Liver (tissue), 3 donors: ENCODE measurements around the gene CCL22.

Source experiments
- ATF3 ChIP-seq: IDR thresholded peaks from 2 replicates; pipeline ENCODE4 v1.6.1; 2016; ENCODE audit warnings: antibody characterized with exemption
- CTCF ChIP-seq: fragments of 150-350 bp; IDR thresholded peaks from 2 replicates; pipeline ENCODE4 v1.5.1; 2017; ENCODE audit warnings: improper control_type of control experiment, low read depth, low read length; ENCODE audit not compliant: missing input control
- HNF4G ChIP-seq: IDR thresholded peaks from 2 replicates; pipeline ENCODE4 v1.6.1; 2016; ENCODE audit warnings: antibody characterized with exemption
- JUND ChIP-seq, 2 donors: IDR thresholded peaks; 2 replicates each; pipeline ENCODE4 v1.6.1; 2016; ENCODE audit warnings: antibody characterized with exemption in 2 of 2
- MAX ChIP-seq: IDR thresholded peaks from 2 replicates; pipeline ENCODE4 v1.6.1; 2016; ENCODE audit warnings: antibody characterized with exemption
- NR2F2 ChIP-seq: IDR thresholded peaks from 2 replicates; pipeline ENCODE4 v1.6.1; 2016; ENCODE audit warnings: antibody characterized with exemption
- RAD21 ChIP-seq, 2 donors: IDR thresholded peaks; 2 replicates each; pipeline ENCODE4 v1.6.1; 2016; ENCODE audit warnings: antibody characterized with exemption in 2 of 2, mild to moderate bottlenecking in 2 of 2
- REST ChIP-seq: IDR thresholded peaks from 2 replicates; pipeline ENCODE4 v1.6.1; 2016; ENCODE audit warnings: antibody characterized with exemption, mild to moderate bottlenecking
- RXRA ChIP-seq, 2 donors: IDR thresholded peaks; 2 replicates each; pipeline ENCODE4 v1.6.1; 2017 to 2018; ENCODE audit warnings: antibody characterized with exemption in 2 of 2, mild to moderate bottlenecking in 1 of 2
- SP1 ChIP-seq: IDR thresholded peaks from 2 replicates; pipeline ENCODE4 v1.6.1; 2018; ENCODE audit warnings: antibody characterized with exemption, mild to moderate bottlenecking
- TAF1 ChIP-seq: conservative IDR thresholded peaks from 2 replicates; pipeline ENCODE4 v1.6.1; 2016; ENCODE audit warnings: antibody characterized with exemption, mild to moderate bottlenecking
- YY1 ChIP-seq: IDR thresholded peaks from 2 replicates; pipeline ENCODE4 v1.6.1; 2016; ENCODE audit warnings: antibody characterized with exemption, mild to moderate bottlenecking
- ZBTB33 ChIP-seq: IDR thresholded peaks from 2 replicates; pipeline ENCODE4 v1.6.1; 2016; ENCODE audit warnings: antibody characterized with exemption
- donor health status: healthy.
- donor health status: healthy.

- TF ChIP-seq CTCF (no peak), RAD21 (IDR thresholded peaks at IDR 0.05) (peak in 1 of 2 donors; percentile 3), MAX (no peak), HNF4G (no peak), RXRA (IDR thresholded peaks at IDR 0.05) (no peak), NR2F2 (peak; percentile 43), YY1 (no peak), ZBTB33 (no peak), SP1 (no peak), JUND (IDR thresholded peaks at IDR 0.05) (no peak), REST (no peak), TAF1 (no peak), ATF3 (no peak)
These were observed 22.3 kb downstream of the CCL22 start for GRCh38 chr16:57380671-57381462.
